GM18505 (cell line): ENCODE measurements around the gene ZCCHC14.

Source experiments
- ATAC-seq: cut with Tn5 transposase; IDR thresholded peaks from one replicate; pipeline ENCODE4 v1.9.1; 2021; ENCODE audit not compliant: unreplicated experiment
- POLR2A ChIP-seq: IDR thresholded peaks from 4 replicates; pipeline ENCODE4 v1.6.1; 2011; ENCODE audit warnings: borderline replicate concordance; ENCODE audit not compliant: insufficient read depth, insufficient read length; ENCODE audit errors: extremely low read depth

The ZCCHC14 gene

GRCh38 chr16:87436225-87437172 lies 56.3 kb downstream of the ZCCHC14 start:
- TF ChIP-seq POLR2A = no peak
- ATAC-seq = no peak

- no peak for ATAC-seq
- no peak for TF ChIP-seq POLR2A
These were observed 57.2 kb downstream of the ZCCHC14 start for GRCh38 chr16:87435372-87436224.

DNA sequence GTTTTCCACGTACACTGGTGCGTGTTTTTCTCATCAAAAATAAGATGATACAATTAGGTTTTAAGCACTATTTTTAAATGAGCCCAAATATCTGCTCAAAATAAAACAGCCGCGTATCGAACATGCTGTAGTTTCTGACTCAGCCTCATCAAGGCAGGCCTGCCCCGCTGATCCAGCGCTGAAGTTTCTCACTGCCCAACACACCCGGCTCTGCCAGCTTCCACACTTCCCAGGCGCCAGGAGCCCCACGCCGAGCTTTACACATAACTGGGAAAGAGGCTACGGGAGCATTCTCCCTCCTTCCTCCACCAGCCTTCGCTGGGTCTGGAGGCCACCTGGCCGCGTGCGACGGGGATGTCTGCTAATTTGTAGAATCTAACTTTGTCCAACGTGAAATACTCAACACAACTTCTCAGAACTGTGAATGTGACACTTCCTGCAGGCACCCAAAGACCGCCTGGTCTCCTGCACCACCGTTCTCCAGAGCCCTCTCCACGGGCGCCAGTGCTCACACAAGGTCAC lies 58.6 kb downstream of the ZCCHC14 start:
- no peak for TF ChIP-seq POLR2A
- no peak for ATAC-seq

DNA sequence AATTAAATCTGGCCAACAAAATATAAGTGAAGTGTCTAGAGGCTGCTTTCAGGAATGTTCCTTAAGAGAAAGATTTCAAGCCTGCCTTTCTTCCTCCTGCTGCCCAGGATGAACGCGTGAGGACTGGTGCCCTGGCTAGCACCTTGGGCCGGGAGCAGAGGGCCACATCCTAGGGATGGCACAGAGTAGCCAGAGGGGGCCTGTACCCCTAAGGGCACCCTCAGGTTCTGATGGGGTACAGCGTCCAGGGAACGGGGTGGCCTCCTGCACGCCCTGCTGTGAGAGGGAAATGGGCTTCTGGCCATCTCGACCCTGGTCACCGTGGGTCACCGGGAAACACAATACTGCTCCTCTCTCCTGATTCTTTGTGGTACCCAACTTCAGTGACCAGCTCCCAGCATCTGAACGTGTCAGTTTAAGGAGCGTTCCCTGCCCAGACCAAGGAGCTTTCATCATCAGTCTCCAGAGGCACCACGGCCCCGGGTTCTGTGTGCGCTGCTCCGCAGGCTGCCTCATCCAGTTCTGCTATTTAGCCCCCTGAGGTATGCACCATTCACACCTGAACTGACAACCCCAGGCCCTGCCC lies 60.4 kb downstream of the ZCCHC14 start:
- no peak for TF ChIP-seq POLR2A
- ATAC-seq = no peak

DNA sequence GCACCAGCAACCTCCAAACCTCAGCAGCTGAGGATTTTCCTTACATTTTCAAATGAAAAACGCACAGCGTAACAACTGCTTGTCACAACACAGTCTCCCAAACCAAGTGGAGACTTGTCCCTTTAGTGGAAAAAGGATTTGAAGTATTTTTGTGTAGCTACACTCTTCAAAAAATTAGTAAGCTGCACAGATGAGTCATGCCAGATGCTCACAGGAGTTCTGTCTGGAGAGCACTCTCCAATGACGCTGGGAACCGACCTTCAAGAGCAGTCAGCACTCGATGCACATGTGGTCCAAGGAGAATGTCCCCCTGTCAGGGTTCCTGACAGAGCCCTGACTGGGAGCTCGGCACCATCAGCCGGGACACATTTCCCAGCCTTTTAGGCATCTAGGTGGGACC lies 60.9 kb downstream of the ZCCHC14 start:
- no peak for TF ChIP-seq POLR2A
- no peak for ATAC-seq

DNA sequence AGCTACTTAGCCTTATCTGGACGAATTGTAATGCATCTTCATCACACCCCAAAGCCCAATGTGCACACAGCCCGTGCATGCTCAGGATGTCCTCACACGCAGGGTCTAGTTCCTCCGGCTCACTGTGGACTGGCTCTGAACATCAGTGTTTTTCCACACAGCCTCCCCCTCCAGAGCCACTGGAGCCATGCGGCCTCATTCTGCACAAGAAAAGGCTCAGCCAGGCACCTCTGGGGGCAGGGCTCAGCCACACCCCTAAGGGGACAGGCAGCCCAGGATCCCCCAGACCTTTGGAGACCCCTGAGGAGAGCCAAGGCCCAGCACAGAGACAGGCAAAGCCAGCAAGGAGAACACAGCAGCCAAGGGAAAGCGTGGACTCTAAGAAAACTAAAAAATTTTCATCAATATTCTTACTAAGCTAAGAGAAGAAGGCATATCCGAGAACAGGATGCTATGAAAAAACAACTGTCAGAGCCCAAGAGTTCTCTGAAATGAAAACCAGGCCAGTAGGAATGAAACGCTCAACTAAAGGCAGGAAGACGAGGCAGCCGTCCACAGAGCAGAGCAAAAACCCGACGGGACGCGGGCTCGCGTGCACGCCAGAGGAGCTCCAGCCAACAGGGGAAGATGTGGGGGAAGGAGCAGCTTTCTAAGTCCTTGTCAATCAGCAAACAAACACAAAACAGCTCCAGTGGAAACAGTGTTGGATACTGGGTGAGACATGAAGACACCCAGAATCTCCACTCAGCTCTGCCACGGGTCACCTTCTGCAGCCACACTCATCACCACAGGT lies 66.2 kb downstream of the ZCCHC14 start:
- no peak for TF ChIP-seq POLR2A
- no peak for ATAC-seq

DNA sequence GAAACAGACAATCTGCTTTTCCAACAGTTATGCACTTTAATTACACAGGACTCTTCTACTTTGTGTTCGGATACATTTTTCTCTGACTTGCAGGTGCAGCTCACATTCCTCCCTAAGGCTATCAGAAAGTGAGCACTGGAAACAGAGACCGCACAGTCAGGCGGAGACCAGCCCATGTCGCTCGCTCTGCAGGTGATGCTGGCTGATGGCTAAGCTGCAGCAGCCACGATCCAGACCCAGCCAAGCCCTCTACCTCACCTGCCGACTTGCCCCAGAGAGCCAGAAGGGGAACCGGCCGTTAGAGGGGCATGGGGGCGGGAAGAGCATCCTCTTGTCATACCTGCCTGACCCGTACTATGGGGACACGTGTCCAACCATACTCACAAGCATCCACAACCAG lies 66.9 kb downstream of the ZCCHC14 start:
- ATAC-seq = no peak
- TF ChIP-seq POLR2A = no peak

DNA sequence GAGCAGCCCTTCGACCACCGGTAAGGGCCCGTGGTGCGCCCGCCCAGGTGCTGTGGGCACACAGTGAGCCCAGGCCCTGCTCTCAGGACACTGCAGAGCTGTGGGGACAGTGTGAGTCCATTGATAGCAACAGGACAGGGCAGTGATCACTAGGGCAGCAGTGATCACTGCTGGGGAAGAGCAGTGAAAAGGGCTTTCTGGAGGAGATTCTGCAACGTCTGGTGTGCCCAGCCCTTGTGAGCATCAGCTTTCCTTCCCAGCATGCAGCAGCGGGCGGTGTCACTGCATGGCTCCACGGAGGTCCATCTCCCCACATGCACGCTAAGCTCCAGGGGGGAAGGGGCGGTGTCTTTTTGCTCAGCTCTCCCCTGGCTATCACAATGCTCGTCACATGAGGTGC lies 68.6 kb downstream of the ZCCHC14 start:
- TF ChIP-seq POLR2A = no peak
- ATAC-seq = no peak

- no peak for ATAC-seq
- no peak for TF ChIP-seq POLR2A
These were observed 69.4 kb downstream of the ZCCHC14 start for GRCh38 chr16:87423429-87423828.

DNA sequence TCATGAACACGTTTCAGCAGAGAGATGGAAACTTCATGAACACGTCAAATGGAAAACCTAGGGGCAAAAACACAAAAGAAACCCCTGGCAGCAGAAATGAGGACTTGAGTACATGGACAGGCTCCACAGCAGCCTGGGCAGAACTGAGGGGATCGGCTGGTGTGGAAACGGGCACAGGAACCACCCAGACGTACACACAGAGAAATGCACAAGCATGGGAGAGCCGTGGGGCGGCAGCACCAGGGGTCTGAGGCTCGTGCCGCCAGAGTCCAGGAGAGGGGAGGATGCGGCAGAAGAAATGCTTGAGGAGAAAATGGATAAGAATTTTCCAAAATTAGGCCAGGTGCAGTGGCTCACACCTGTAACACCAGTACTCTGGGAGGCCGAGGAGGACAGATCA lies 70.7 kb downstream of the ZCCHC14 start:
- no peak for ATAC-seq
- no peak for TF ChIP-seq POLR2A

DNA sequence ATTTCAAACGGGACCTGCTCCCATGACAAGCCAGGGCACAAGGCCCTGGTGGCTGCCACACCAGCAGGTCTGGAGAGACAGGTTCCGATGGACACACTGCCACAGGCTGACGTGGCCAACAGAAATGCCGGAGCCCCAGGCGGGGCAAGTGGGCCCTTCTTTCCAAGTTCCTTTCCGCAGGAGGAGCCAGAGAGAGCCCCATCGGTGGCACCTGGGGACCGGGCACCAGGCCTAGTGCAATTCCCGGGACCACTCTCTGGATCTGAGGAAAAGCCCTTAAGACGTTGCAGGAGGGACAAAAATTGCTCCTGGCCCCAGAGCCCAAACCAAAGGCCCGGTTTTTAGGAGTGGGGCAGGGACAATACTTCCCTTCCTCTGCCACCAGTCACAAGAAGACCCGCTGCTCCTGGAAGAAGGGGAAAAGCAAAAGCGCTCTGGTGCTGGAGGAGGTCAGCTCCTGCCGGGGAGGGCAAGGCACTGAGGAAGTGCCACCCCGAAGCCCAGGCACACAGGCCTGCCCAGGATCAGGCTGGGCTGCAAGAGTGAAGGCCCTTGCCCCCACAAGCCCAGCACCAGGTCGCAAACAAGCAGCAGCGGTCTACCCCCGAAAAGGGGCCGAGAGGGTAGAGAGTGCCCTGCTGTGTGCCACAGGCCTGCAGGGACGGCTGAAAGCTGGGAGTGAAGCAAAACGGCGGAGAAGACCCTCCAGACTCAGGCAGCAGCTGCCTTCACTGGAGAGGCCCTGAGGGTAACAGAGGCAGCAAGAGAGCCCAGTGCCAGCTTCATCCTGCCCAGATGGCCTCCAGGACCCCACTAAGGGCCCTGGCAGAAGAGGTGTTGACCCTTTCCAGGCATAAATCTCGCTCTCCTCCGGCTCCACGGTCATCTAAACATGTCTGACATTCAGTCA lies 71.6 kb downstream of the ZCCHC14 start:
- no peak for ATAC-seq
- TF ChIP-seq POLR2A = no peak
